Measurements from ENCODE around the gene SMAD7.

The SMAD7 gene

GRCh38 chr18:48882379-48882778 lies 68.4 kb downstream of the SMAD7 start:
- TF ChIP-seq SIN3A (IDR thresholded peaks at IDR 0.05; ENCODE audit: borderline replicate concordance, insufficient read depth, low read length) (no peak), FOXP2 (optimal IDR thresholded peaks at IDR 0.05; ENCODE audit: borderline replicate concordance, extremely low read depth, extremely low read length, insufficient read depth) (no peak), TAF1 (IDR thresholded peaks at IDR 0.05; ENCODE audit: borderline replicate concordance, insufficient read depth, low read length) (no peak)

GRCh38 chr18:48880931-48881330 lies 69.8 kb downstream of the SMAD7 start:
- TF ChIP-seq POLR2AphosphoS5 (IDR thresholded peaks at IDR 0.05; ENCODE audit: low read depth, low read length) (no peak), FOXP2 (optimal IDR thresholded peaks at IDR 0.05; ENCODE audit: borderline replicate concordance, extremely low read depth, extremely low read length, insufficient read depth) (no peak), TAF1 (IDR thresholded peaks at IDR 0.05; ENCODE audit: borderline replicate concordance, insufficient read depth, low read length) (no peak), REST (IDR thresholded peaks at IDR 0.05; ENCODE audit: insufficient read depth in 1 of 2, low read depth in 2 of 2, low read length in 2 of 2) (no peak), SIN3A (IDR thresholded peaks at IDR 0.05; ENCODE audit: borderline replicate concordance, insufficient read depth, low read length) (no peak)

- TF ChIP-seq POLR2AphosphoS5 (IDR thresholded peaks at IDR 0.05; ENCODE audit: low read depth, low read length) (no peak), FOXP2 (optimal IDR thresholded peaks at IDR 0.05; ENCODE audit: borderline replicate concordance, extremely low read depth, extremely low read length, insufficient read depth) (no peak), REST (IDR thresholded peaks at IDR 0.05; ENCODE audit: insufficient read depth in 1 of 2, low read depth in 2 of 2, low read length in 2 of 2) (no peak), TAF1 (IDR thresholded peaks at IDR 0.05; ENCODE audit: borderline replicate concordance, insufficient read depth, low read length) (no peak), SIN3A (IDR thresholded peaks at IDR 0.05; ENCODE audit: borderline replicate concordance, insufficient read depth, low read length) (no peak)
These were observed 71.7 kb downstream of the SMAD7 start for GRCh38 chr18:48879008-48879431.

GRCh38 chr18:48878471-48878870 lies 72.3 kb downstream of the SMAD7 start:
- TF ChIP-seq TAF1 (IDR thresholded peaks at IDR 0.05; ENCODE audit: borderline replicate concordance, insufficient read depth, low read length), result no peak
- no peak for TF ChIP-seq POLR2AphosphoS5 (IDR thresholded peaks at IDR 0.05; ENCODE audit: low read depth, low read length)
- TF ChIP-seq REST (IDR thresholded peaks at IDR 0.05; ENCODE audit: insufficient read depth in 1 of 2, low read depth in 2 of 2, low read length in 2 of 2), result no peak

DNA sequence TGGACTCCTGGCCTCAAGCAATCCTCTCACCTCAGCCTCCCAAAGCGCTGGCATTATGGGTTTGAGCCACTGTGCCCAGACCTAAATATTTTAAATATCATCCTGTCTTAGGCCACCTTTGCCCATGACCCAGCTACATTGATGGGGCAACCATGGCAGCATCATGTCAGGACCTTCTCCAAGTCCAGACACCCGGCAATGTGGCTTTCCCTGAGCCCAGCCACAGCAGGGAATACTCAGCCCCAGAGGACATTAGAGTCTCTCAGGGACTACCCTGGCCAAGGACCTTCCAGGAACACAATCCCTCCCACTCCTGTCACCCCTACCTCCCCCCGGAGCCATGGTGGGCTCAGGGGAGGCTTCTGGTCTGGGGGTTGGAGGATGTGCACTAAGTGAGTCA lies 72.8 kb downstream of the SMAD7 start:
- TF ChIP-seq REST (IDR thresholded peaks at IDR 0.05; ENCODE audit: insufficient read depth in 1 of 2, low read depth in 2 of 2, low read length in 2 of 2), result no peak
- no peak for TF ChIP-seq SIN3A (IDR thresholded peaks at IDR 0.05; ENCODE audit: borderline replicate concordance, insufficient read depth, low read length)
- no peak for TF ChIP-seq FOXP2 (optimal IDR thresholded peaks at IDR 0.05; ENCODE audit: borderline replicate concordance, extremely low read depth, extremely low read length, insufficient read depth)
- TF ChIP-seq TAF1 (IDR thresholded peaks at IDR 0.05; ENCODE audit: borderline replicate concordance, insufficient read depth, low read length), result no peak
- TF ChIP-seq POLR2AphosphoS5 (IDR thresholded peaks at IDR 0.05; ENCODE audit: low read depth, low read length), result no peak
